ENCODE results near the gene ZFP92.

GRCh38 chrX:153410888-153411254, 401 bp upstream of the ZFP92 start:
- TF ChIP-seq POLR2A (IDR thresholded peaks at IDR 0.05) = no peak
- no peak for TF ChIP-seq POLR2AphosphoS5 (IDR thresholded peaks at IDR 0.05)

All from prostate gland (tissue), 1 donor.